Ascending aorta (tissue), 2 donors: ENCODE data around the gene CCDC110. TPM values are rescaled to one million over a fixed set of nuclear protein-coding genes. Genes with fewer than 3 reads are reported as not detected.

Experiments
- DNase-seq, 2 donors: peaks; one replicate each; pipeline ENCODE4 v3.0.0-alpha.2; 2019; ENCODE audit warnings: low spot score in 2 of 2
- H3K27ac ChIP-seq, 2 donors: fragments of 200-600 bp; sonication (generic); one replicate each; pipeline ENCODE4 v1.5.1; 2016 to 2017; ENCODE audit warnings: mild to moderate bottlenecking in 1 of 2
- H3K27me3 ChIP-seq: fragments of 200-600 bp; sonication (generic); one replicate; pipeline ENCODE4 v1.5.1; 2017
- H3K36me3 ChIP-seq, 2 donors: fragments of 200-600 bp; sonication (generic); one replicate each; pipeline ENCODE4 v1.5.1; 2016
- H3K4me1 ChIP-seq, 2 donors: fragments of 200-600 bp; sonication (generic); one replicate each; pipeline ENCODE4 v1.5.1; 2016 to 2017; ENCODE audit warnings: mild to moderate bottlenecking in 1 of 2
- H3K4me3 ChIP-seq, 2 donors: fragments of 200-600 bp; sonication (generic); one replicate each; pipeline ENCODE4 v1.5.1; 2016 to 2017; ENCODE audit warnings: mild to moderate bottlenecking in 1 of 2
- H3K9me3 ChIP-seq, 2 donors: fragments of 200-600 bp; sonication (generic); one replicate each; pipeline ENCODE4 v1.5.1; 2016
- intact Hi-C: fragments of 100-400 bp; cut with DNase I; formaldehyde crosslinking; loops from one replicate; pipeline ENCODE4 v1.15.1; 2023
- total RNA-seq: library from RNA; depleted of rRNA; stranded (reverse); fragments of >200 nt; gene quantifications from one replicate; pipeline ENCODE4 v1.1.0, GENCODE V29; 2016
- TF ChIP-seq, protein P1 (sequence below), 3 experiments: fragments of 200-600 bp in 2 of 3; fragments of 450-650 bp in 1 of 3; sonication (generic) in 2 of 3; IDR thresholded peaks; one replicate each; pipeline ENCODE4 v1.5.1; 2016 to 2019; ENCODE audit warnings: antibody characterized with exemption in 3 of 3, mild to moderate bottlenecking in 1 of 3, moderate library complexity in 1 of 3

Gene CCDC110
- total RNA-seq, 1 donor from 2014 or later: not detected

- Histone ChIP-seq H3K4me3 (peak overlapping the region; percentile 66 to 97), H3K27me3 (no peaks in the 10 kb centered on the region), H3K27ac (peak overlapping the region in 1 of 2 donors; percentile 68), H3K9me3 (no peaks in the 10 kb centered on the region), H3K36me3 (no peaks in the 10 kb centered on the region), H3K4me1 (peaks cover 0 to 2% of the 10 kb centered on the region in 2 donors)
- TF ChIP-seq, protein P1, sequence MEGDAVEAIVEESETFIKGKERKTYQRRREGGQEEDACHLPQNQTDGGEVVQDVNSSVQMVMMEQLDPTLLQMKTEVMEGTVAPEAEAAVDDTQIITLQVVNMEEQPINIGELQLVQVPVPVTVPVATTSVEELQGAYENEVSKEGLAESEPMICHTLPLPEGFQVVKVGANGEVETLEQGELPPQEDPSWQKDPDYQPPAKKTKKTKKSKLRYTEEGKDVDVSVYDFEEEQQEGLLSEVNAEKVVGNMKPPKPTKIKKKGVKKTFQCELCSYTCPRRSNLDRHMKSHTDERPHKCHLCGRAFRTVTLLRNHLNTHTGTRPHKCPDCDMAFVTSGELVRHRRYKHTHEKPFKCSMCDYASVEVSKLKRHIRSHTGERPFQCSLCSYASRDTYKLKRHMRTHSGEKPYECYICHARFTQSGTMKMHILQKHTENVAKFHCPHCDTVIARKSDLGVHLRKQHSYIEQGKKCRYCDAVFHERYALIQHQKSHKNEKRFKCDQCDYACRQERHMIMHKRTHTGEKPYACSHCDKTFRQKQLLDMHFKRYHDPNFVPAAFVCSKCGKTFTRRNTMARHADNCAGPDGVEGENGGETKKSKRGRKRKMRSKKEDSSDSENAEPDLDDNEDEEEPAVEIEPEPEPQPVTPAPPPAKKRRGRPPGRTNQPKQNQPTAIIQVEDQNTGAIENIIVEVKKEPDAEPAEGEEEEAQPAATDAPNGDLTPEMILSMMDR (IDR thresholded peaks at IDR 0.05): no peak
- DNase-seq: no peak
- intact Hi-C loops: loop anchor here (5.0 kb wide), 2 partner anchors 40 to 555 kb away; no protein-coding TSS in a partner anchor
These were observed 590 bp upstream of the CCDC110 start for GRCh38 chr4:185472103-185472542.

DNA sequence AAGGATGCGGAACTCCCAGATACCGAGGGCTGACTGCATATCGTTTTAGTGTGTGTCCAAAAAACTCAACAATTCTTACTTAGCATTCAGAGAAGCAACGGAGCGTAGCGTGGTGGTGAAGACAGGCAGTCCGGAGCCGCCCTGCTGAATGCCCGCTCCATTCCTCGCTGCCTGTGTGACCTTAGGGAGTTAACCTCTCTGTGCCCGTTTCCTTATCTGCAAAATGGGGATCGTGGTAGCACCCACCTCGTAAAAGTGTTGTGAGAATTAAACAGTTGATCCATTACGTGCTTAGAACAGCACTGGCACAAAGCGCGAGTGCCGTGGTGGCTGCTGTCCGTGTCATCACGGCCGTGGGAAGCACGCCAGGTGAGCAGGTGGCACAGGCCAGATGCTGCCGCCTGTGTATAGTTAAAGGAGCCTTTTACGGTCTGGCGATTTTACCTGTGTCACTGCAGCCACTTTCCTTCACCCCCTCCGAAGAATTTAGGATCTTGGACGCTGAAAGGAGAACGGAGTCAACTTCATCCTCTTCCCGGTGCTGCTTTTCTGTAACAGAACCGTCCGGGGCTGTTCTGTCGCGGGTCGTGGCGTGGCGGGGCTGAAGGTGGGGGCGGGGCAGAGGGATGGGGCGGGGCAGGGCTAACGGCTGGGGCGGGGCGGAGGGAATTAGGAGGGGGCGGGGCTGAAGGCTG lies 885 bp downstream of the CCDC110 start:
- TF ChIP-seq, protein P1 (IDR thresholded peaks at IDR 0.05): no peak
- H3K9me3 ChIP-seq: no peaks in the 10 kb centered on the region
- no peaks in the 10 kb centered on the region for H3K27me3 ChIP-seq
- no peaks in the 10 kb centered on the region for H3K36me3 ChIP-seq
- H3K4me3 ChIP-seq: peak overlapping the region; percentile 67 to 80
- DNase-seq: peak; percentile 29 to 86
- peak overlapping the region; percentile 54 to 61 for H3K27ac ChIP-seq
- intact Hi-C loops: loop anchor here (1.0 to 5.0 kb wide), 8 partner anchors 42 to 557 kb away; partner anchors contain the start of genes ANKRD37, PDLIM3 and UFSP2
- H3K4me1 ChIP-seq: peaks cover 0 to 2% of the 10 kb centered on the region in 2 donors

GRCh38 chr4:185469580-185470154 lies 1.9 kb downstream of the CCDC110 start:
- Histone ChIP-seq H3K27me3 (no peaks in the 10 kb centered on the region), H3K36me3 (no peaks in the 10 kb centered on the region), H3K4me1 (peaks cover 0 to 2% of the 10 kb centered on the region in 2 donors), H3K4me3 (no peak overlapping the region), H3K9me3 (no peaks in the 10 kb centered on the region), H3K27ac (no peak overlapping the region)
- DNase-seq: no peak
- TF ChIP-seq, protein P1 (IDR thresholded peaks at IDR 0.05): no peak
- intact Hi-C loops: loop anchor here (2.0 to 5.0 kb wide), 5 partner anchors 43 to 558 kb away; partner anchors contain the start of gene ANKRD37

DNA sequence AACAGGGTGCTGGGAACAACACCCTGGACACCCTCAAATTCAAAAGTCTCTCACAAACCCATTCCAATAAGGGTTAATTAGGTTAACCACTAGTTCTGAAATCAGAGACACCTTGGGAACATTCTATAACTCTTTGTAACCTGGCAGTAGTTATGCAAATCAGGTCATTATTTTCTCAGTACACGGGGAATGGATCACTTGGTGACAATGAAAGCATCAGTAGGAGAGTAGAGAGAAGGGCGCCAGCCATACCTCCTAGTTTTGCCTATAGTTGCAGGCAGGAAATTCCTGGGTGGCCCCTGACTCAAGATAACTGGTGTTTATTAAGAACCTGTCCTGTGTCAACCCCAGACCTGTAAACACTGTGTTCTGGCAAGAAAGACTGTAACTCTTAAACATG lies 2.5 kb downstream of the CCDC110 start:
- H3K36me3 ChIP-seq: no peaks in the 10 kb centered on the region
- H3K27me3 ChIP-seq: no peaks in the 10 kb centered on the region
- DNase-seq: no peak
- H3K27ac ChIP-seq: no peak overlapping the region
- H3K4me1 ChIP-seq: peaks cover 0 to 2% of the 10 kb centered on the region in 2 donors
- intact Hi-C loops: no loop called here
- TF ChIP-seq, protein P1 (IDR thresholded peaks at IDR 0.05): no peak
- no peaks in the 10 kb centered on the region for H3K9me3 ChIP-seq
- H3K4me3 ChIP-seq: no peak overlapping the region

GRCh38 chr4:185467991-185468390 lies 3.5 kb downstream of the CCDC110 start:
- TF ChIP-seq, protein P1 (IDR thresholded peaks at IDR 0.05): no peak
- Histone ChIP-seq H3K4me1 (peaks cover 0 to 2% of the 10 kb centered on the region in 2 donors), H3K9me3 (no peaks in the 10 kb centered on the region), H3K36me3 (no peaks in the 10 kb centered on the region), H3K4me3 (no peak overlapping the region), H3K27ac (no peak overlapping the region), H3K27me3 (no peaks in the 10 kb centered on the region)
- DNase-seq: no peak
- intact Hi-C loops: no loop called here
